Gastroesophageal sphincter (tissue), 4 donors: ENCODE measurements around the gene MXRA7. TPM values are rescaled to one million over a fixed set of nuclear protein-coding genes. Genes with fewer than 3 reads are reported as not detected.
"Not testable (repeated sequence)": the region's sequence is repeated elsewhere in the genome, so short reads cannot be mapped to it uniquely, and the experiment has no call there.

Experiments used
- ATAC-seq: fragments of 150-250 bp; one replicate; pipeline ENCODE4 v1.9.1; 2016; ENCODE audit warnings: mild to moderate bottlenecking, moderate library complexity
- H3K27ac ChIP-seq, 4 donors: fragments of 200-600 bp; sonication (generic) in 3 of 4; 1 replicate in 3 of 4; 2 replicates in 1 of 4; pipeline ENCODE4 v1.5.1; 2016 to 2019
- H3K27me3 ChIP-seq: fragments of 200-600 bp; sonication (generic); one replicate; pipeline ENCODE4 v1.5.1; 2019
- H3K36me3 ChIP-seq, 2 donors: fragments of 200-600 bp; sonication (generic); one replicate each; pipeline ENCODE4 v1.5.1; 2019; ENCODE audit warnings: control low read depth in 1 of 2
- H3K4me1 ChIP-seq, 3 donors: fragments of 200-600 bp; sonication (generic); 1 replicate in 2 of 3; 2 replicates in 1 of 3; pipeline ENCODE4 v1.5.1; 2016 to 2019; ENCODE audit warnings: control low read depth in 2 of 3
- H3K4me3 ChIP-seq, 2 donors: fragments of 200-600 bp; sonication (generic); one replicate each; pipeline ENCODE4 v1.5.1; 2019; ENCODE audit warnings: mild to moderate bottlenecking in 1 of 2, moderate library complexity in 1 of 2
- H3K9me3 ChIP-seq, 3 donors: fragments of 200-600 bp; sonication (generic); one replicate each; pipeline ENCODE4 v1.5.1; 2017 to 2019; ENCODE audit warnings: control low read depth in 2 of 3
- CTCF ChIP-seq, 4 experiments: fragments of 200-600 bp in 2 of 4; fragments of 450-650 bp in 2 of 4; sonication (generic) in 1 of 4; IDR thresholded peaks; one replicate each; pipeline ENCODE4 v1.5.1; 2017 to 2019; ENCODE audit warnings: antibody characterized with exemption in 4 of 4, mild to moderate bottlenecking in 2 of 4, moderate library complexity in 2 of 4
- EP300 ChIP-seq: sonication (generic); formaldehyde crosslinking; IDR thresholded peaks from one replicate; pipeline ENCODE4 v1.6.1; 2017; ENCODE audit warnings: antibody characterized with exemption, mild to moderate bottlenecking
- POLR2A ChIP-seq, 2 donors: fragments of 450-650 bp; IDR thresholded peaks; one replicate each; pipeline ENCODE4 v1.6.1; 2017; ENCODE audit warnings: antibody characterized with exemption in 2 of 2, mild to moderate bottlenecking in 2 of 2, moderate library complexity in 1 of 2
- POLR2AphosphoS5 ChIP-seq: sonication (generic); formaldehyde crosslinking; IDR thresholded peaks from one replicate; pipeline ENCODE4 v1.6.1; 2017; ENCODE audit warnings: antibody characterized with exemption
- WGBS, 2 donors: methylation state at CpG; one replicate each; pipeline ENCODE4 v1.1.5; 2018; ENCODE audit warnings: low coverage in 1 of 2; 5-methylcytosine and 5-hydroxymethylcytosine counted together
- total RNA-seq, 4 donors: library from RNA; depleted of rRNA; stranded (reverse); fragments of >200 nt; gene quantifications; one replicate each; pipeline ENCODE4 v1.1.0, GENCODE V29; 2016

MXRA7 gene
- total RNA-seq, 4 donors from 2014 or later, result 333 to 451 (median 412) TPM

GRCh38 chr17:76700270-76700616 is 10.5 kb downstream of the MXRA7 start:
- no peaks in the 10 kb centered on the region for H3K27me3 ChIP-seq
- peak; percentile 52 for ATAC-seq
- H3K9me3 ChIP-seq, result no peaks in the 10 kb centered on the region
- peak overlapping the region; percentile 80 to 96 (median 92) for H3K27ac ChIP-seq
- 0% methylated on average over 2 to 3 of the region's 8 CpGs for WGBS, 2 donors
- no peak for TF ChIP-seq POLR2AphosphoS5
- TF ChIP-seq POLR2A (IDR thresholded peaks at IDR 0.05), result no peak
- no peak for TF ChIP-seq EP300
- TF ChIP-seq CTCF (IDR thresholded peaks at IDR 0.05), result no peak
- peaks cover 7 to 97% (median 73%) of the 10 kb centered on the region in 3 donors for H3K4me1 ChIP-seq
- H3K36me3 ChIP-seq, result no peaks in the 10 kb centered on the region
- H3K4me3 ChIP-seq, result peak overlapping the region in 1 of 2 donors; percentile 40

GRCh38 chr17:76698466-76698977 is 12.2 kb downstream of the MXRA7 start:
- ATAC-seq, H3K9me3 ChIP-seq, H3K27me3 ChIP-seq, H3K36me3 ChIP-seq, H3K4me3 ChIP-seq: not testable (repeated sequence)
- Histone ChIP-seq H3K27ac (peak overlapping the region; percentile 80 to 96 (median 92)), H3K4me1 (peaks cover 7 to 100% (median 79%) of the 10 kb centered on the region in 3 donors)
- 76 to 79% methylated on average over 4 to 5 of the region's 7 CpGs for WGBS, 2 donors

- H3K4me3 ChIP-seq, result peak overlapping the region in 1 of 2 donors; percentile 0
- peaks cover 7 to 100% (median 73%) of the 10 kb centered on the region in 3 donors for H3K4me1 ChIP-seq
- H3K9me3 ChIP-seq, result no peaks in the 10 kb centered on the region
- H3K36me3 ChIP-seq, result no peaks in the 10 kb centered on the region
- WGBS, 2 donors, result 39% methylated on average over 6 of the region's 17 CpGs; no CpG with 5 or more reads in 1 of the 2 donors
- TF ChIP-seq EP300, result no peak
- TF ChIP-seq POLR2A (IDR thresholded peaks at IDR 0.05), result peak in 1 of 2 donors; percentile 6
- H3K27me3 ChIP-seq, result no peaks in the 10 kb centered on the region
- no peak for ATAC-seq
- H3K27ac ChIP-seq, result peak overlapping the region; percentile 10 to 96 (median 92)
These were observed 12.9 kb downstream of the MXRA7 start for GRCh38 chr17:76697702-76698465.

- TF ChIP-seq POLR2AphosphoS5 (no peak), EP300 (no peak), CTCF (IDR thresholded peaks at IDR 0.05) (no peak), POLR2A (IDR thresholded peaks at IDR 0.05) (no peak)
These were observed 13.7 kb downstream of the MXRA7 start for GRCh38 chr17:76696763-76697701.

GRCh38 chr17:76695059-76695831 is 15.5 kb downstream of the MXRA7 start:
- peaks cover 4 to 100% (median 55%) of the 10 kb centered on the region in 3 donors for H3K4me1 ChIP-seq
- ATAC-seq, result no peak
- TF ChIP-seq POLR2AphosphoS5 (peak; percentile 8), CTCF (IDR thresholded peaks at IDR 0.05) (no peak)
- no peaks in the 10 kb centered on the region for H3K27me3 ChIP-seq
- peak overlapping the region in 3 of 4 donors; percentile 91 to 96 (median 93) for H3K27ac ChIP-seq
- no peak overlapping the region for H3K4me3 ChIP-seq
- no peaks in the 10 kb centered on the region for H3K9me3 ChIP-seq
- no peaks in the 10 kb centered on the region for H3K36me3 ChIP-seq
- 48 to 51% methylated on average over 8 to 11 of the region's 16 CpGs for whole genome bisulfite sequencing, 2 donors

More at GRCh38 chr17:76696763-76697701, 13.7 kb downstream of the MXRA7 start:
- Histone ChIP-seq H3K27me3 (no peaks in the 10 kb centered on the region), H3K9me3 (no peaks in the 10 kb centered on the region), H3K4me1 (peaks cover 7 to 100% (median 71%) of the 10 kb centered on the region in 3 donors), H3K4me3 (peak overlapping the region in 1 of 2 donors; percentile 0), H3K36me3 (no peaks in the 10 kb centered on the region), H3K27ac (peak overlapping the region; percentile 10 to 96 (median 92))
- 47 to 62% methylated on average over 2 to 11 of the region's 25 CpGs for WGBS, 2 donors
- peak; percentile 38 for ATAC-seq
